K562 (cell line): ENCODE results near the gene COL10A1. TPM values are rescaled to one million over a fixed set of nuclear protein-coding genes. Genes with fewer than 3 reads are reported as not detected.

Experiments
- ATAC-seq: fragments of 200-7000 bp; cut with Tn5 transposase; 3 replicates; pipeline ENCODE4 v1.9.1; 2020; ENCODE audit warnings: moderate library complexity
- BruUV-seq: library from RNA; stranded (reverse); fragments of 400-500 nt; replicated peaks from 2 replicates; lab custom pipeline; 2021; lab: Mats Ljungman, UMichigan
- CTCF ChIA-PET: fragments of 300-600 bp; formaldehyde crosslinking; extraction: SDS; loops from one replicate; lab custom pipeline; 2021; ENCODE audit warnings: low intra/inter-chr PET ratio; lab: Yijun Ruan, JAX
- POLR2A ChIA-PET: fragments of 300-600, 350-650 bp; sonication (Branson Sonifier 250); formaldehyde crosslinking; extraction: SDS; loops from one replicate; lab custom pipeline; 2021; ENCODE audit warnings: antibody characterized with exemption, inconsistent platforms; lab: Yijun Ruan, JAX
- DNase-seq, 4 experiments: peaks; one replicate each; pipeline versions ENCODE4 v3.0.0 to v3.0.0-alpha.2; 2011 to 2018; ENCODE audit warnings: low spot score in 3 of 4, mixed read lengths in 3 of 4; ENCODE audit errors: extremely low read depth in 1 of 4
- FAIRE-seq: peaks from 2 replicates; lab custom pipeline; 2011; peaks lifted over from hg19 to GRCh38; lab: Jason Lieb, UNC
- H2AFZ ChIP-seq: 2 replicates; pipeline ENCODE4 v1.6.0; 2011; ENCODE audit warnings: low read depth, low read length, control low read depth, inconsistent platforms
- H3K27ac ChIP-seq: fragments of 200-600 bp; 3 replicates; pipeline ENCODE4 v1.8.0; 2011; ENCODE audit warnings: low read depth, mild to moderate bottlenecking, control low read depth, inconsistent platforms, low read length, moderate library complexity, mixed read lengths; ENCODE audit errors: extremely low read depth
- H3K27me3 ChIP-seq, 2 experiments: fragments of 300-600 bp in 1 of 2; 2 replicates in 1 of 2; 3 replicates in 1 of 2; pipeline versions ENCODE4 v1.6.0 to v1.8.0; 2011; ENCODE audit warnings: inconsistent platforms in 2 of 2, low read length in 2 of 2, mild to moderate bottlenecking in 1 of 2, mixed read lengths in 1 of 2, moderate library complexity in 1 of 2; ENCODE audit not compliant: control insufficient read depth in 2 of 2, insufficient read depth in 2 of 2
- H3K36me3 ChIP-seq: fragments of 300-600 bp; 3 replicates; pipeline ENCODE4 v1.8.0; 2011; ENCODE audit warnings: mild to moderate bottlenecking, low read length, inconsistent platforms; ENCODE audit not compliant: control insufficient read depth, insufficient read depth
- H3K4me1 ChIP-seq, 2 experiments: fragments of 200-600 bp in 1 of 2; replicated peaks in 1 of 2; 2 replicates in 1 of 2; 3 replicates in 1 of 2; pipeline versions ENCODE4 v1.5.1 to v1.8.0; 2011; ENCODE audit warnings: inconsistent platforms in 2 of 2, low read length in 2 of 2, mild to moderate bottlenecking in 1 of 2, mixed read lengths in 1 of 2, moderate library complexity in 1 of 2; ENCODE audit not compliant: control insufficient read depth in 2 of 2, insufficient read depth in 2 of 2
- H3K4me2 ChIP-seq: 2 replicates; pipeline ENCODE4 v1.6.1; 2011; ENCODE audit warnings: low read length, control low read depth, inconsistent platforms, mixed read lengths; ENCODE audit not compliant: insufficient read depth
- H3K4me3 ChIP-seq: fragments of 200-600 bp; sonication (generic), shearing (Covaris generic); 2 replicates; pipeline ENCODE4 v1.5.1; 2016; ENCODE audit warnings: control low read depth, inconsistent platforms
- H3K79me2 ChIP-seq: fragments of 200-600 bp; 3 replicates; pipeline ENCODE4 v1.8.0; 2011; ENCODE audit warnings: low read length, inconsistent platforms; ENCODE audit not compliant: control insufficient read depth, insufficient read depth
- H3K9ac ChIP-seq, 2 experiments: 2 replicates each; pipeline versions ENCODE4 v1.6.0 to v1.6.1; 2011; ENCODE audit warnings: low read depth in 2 of 2, low read length in 2 of 2, control low read depth in 1 of 2, inconsistent platforms in 1 of 2, mild to moderate bottlenecking in 1 of 2, mixed read lengths in 1 of 2; ENCODE audit not compliant: insufficient read depth in 1 of 2
- H3K9me1 ChIP-seq: one replicate; pipeline ENCODE4 v1.6.0; 2011; ENCODE audit warnings: inconsistent platforms, mild to moderate bottlenecking, low read length, moderate library complexity; ENCODE audit not compliant: control insufficient read depth, insufficient read depth
- H3K9me3 ChIP-seq: replicated peaks from 2 replicates; pipeline ENCODE4 v1.5.1; 2011; ENCODE audit warnings: low read depth, low read length, inconsistent platforms; ENCODE audit not compliant: control insufficient read depth, insufficient read depth
- H4K20me1 ChIP-seq: replicated peaks from 2 replicates; pipeline ENCODE4 v1.6.1; 2011; ENCODE audit warnings: low read length, inconsistent platforms, mixed read lengths; ENCODE audit not compliant: control insufficient read depth, insufficient read depth
- CBFA2T3 ChIP-seq: fragments of 450-650 bp; IDR thresholded peaks from 2 replicates; pipeline ENCODE4 v1.6.1; 2017
- CBX3 ChIP-seq, 2 experiments: IDR thresholded peaks; 1 replicate in 1 of 2; 2 replicates in 1 of 2; pipeline ENCODE4 v1.6.1; 2012; ENCODE audit warnings: inconsistent platforms in 2 of 2, low read length in 2 of 2, borderline replicate concordance in 1 of 2, control low read depth in 1 of 2
- E2F5 ChIP-seq: sonication (generic); formaldehyde crosslinking; IDR thresholded peaks from 2 replicates; pipeline ENCODE4 v1.8.0; 2022; ENCODE audit warnings: mild to moderate bottlenecking, missing genetic modification reagents
- HNRNPL ChIP-seq: fragments of 200-400 bp; formaldehyde crosslinking; IDR thresholded peaks from 2 replicates; pipeline ENCODE4 v1.6.1; 2017; ENCODE audit warnings: low read depth, mild to moderate bottlenecking, low read length
- SAP30 ChIP-seq: fragments of 200-600 bp; sonication (generic); IDR thresholded peaks from 2 replicates; pipeline ENCODE4 v1.6.1; 2012; ENCODE audit warnings: borderline replicate concordance, low read depth, mild to moderate bottlenecking, moderate library complexity, low read length, control low read depth, inconsistent platforms; ENCODE audit not compliant: insufficient read depth, poor library complexity, severe bottlenecking
- TRIM24 ChIP-seq, 2 experiments: fragments of 450-650 bp; IDR thresholded peaks; 2 replicates each; pipeline ENCODE4 v1.6.1; 2016
- TRIM28 ChIP-seq: fragments of 450-650 bp; IDR thresholded peaks from 2 replicates; pipeline ENCODE4 v1.6.1; 2017
- ZNF280A ChIP-seq: fragments of 450-650 bp; IDR thresholded peaks from 2 replicates; pipeline ENCODE4 v1.6.1; 2018; ENCODE audit warnings: mild to moderate bottlenecking, low read depth; ENCODE audit not compliant: partially characterized antibody
- ZNF280B ChIP-seq: fragments of 250-450 bp; sonication (Bioruptor Pico); IDR thresholded peaks from 2 replicates; pipeline ENCODE4 v1.5.1; 2021; ENCODE audit warnings: mild to moderate bottlenecking
- ZNF644 ChIP-seq: fragments of 200-800 bp; sonication (Bioruptor generic); IDR thresholded peaks from 2 replicates; pipeline ENCODE4 v1.6.1; 2016; ENCODE audit warnings: low read depth, missing genetic modification characterization, missing compliant biosample characterization
- WGBS: fragments of 100-300 bp; shearing (Covaris generic); methylation state at CpG from one replicate; pipeline ENCODE4 v1.1.6; 2016; ENCODE audit warnings: low coverage, mixed read lengths; ENCODE audit not compliant: insufficient coverage; ENCODE audit errors: missing lambda C conversion rate; 5-methylcytosine and 5-hydroxymethylcytosine counted together
- in situ Hi-C: fragments of 300-500 bp; cut with MboI; formaldehyde crosslinking; loops from 4 replicates; pipeline ENCODE4 v1.15.0; 2018; ENCODE audit warnings: inconsistent platforms, mixed read lengths
- intact Hi-C: fragments of 100-400 bp; cut with micrococcal nuclease; formaldehyde crosslinking; loops from 2 replicates; pipeline ENCODE4 v1.14.2; 2022
- polyA plus RNA-seq, 8 experiments: library from polyadenylated mRNA; depleted of rRNA in 4 of 8; stranded (reverse) in 5 of 8; unstranded in 3 of 8; fragments of >200 nt; fragmentation: Nextera tagmentation in 2 of 8; fragmentation: Illumina TruSeq in 1 of 8; extraction: Ambion mirVana in 2 of 8; extraction: Trizol in 1 of 8; gene quantifications; 2 replicates each; pipeline versions ENCODE4 v1.2.1 to v1.2.3, GENCODE V29; 2011 to 2014; ENCODE audit warnings: inconsistent platforms in 1 of 8, missing spikeins in 1 of 8
- total RNA-seq, 7 experiments: library from RNA; depleted of rRNA in 6 of 7; stranded (reverse); fragments of >200 nt in 6 of 7; fragmentation: Illumina TruSeq in 2 of 7; extraction: Trizol in 2 of 7; gene quantifications; 2 replicates each; pipeline versions ENCODE4 v1.2.1 to v1.2.3, GENCODE V29; 2011 to 2021; ENCODE audit warnings: low replicate concordance in 1 of 7

COL10A1 gene
- total and polyA plus RNA-seq, 9 of the 15 experiments (the other 6 are each of a cell fraction or from before 2014, with no cell fraction given), result 0.06 to 0.08 TPM; not detected in 7

GRCh38 chr6:116169880-116170279 lies 43.9 kb upstream of the COL10A1 start:
- Histone ChIP-seq H3K36me3 (no peaks in the 10 kb centered on the region), H2AFZ (no peak overlapping the region; the same call in 1 of the 2 replicates), H3K4me1 (peaks cover 0 to 18% of the 10 kb centered on the region in 2 experiments; a peak in 3 of 5 replicates), H3K27ac (no peak overlapping the region; the same call in 2 of the 3 replicates), H3K9me1 (no peaks in the 10 kb centered on the region), H3K27me3 (no peaks in the 10 kb centered on the region), H3K4me3 (no peak overlapping the region), H4K20me1 (no peaks in the 10 kb centered on the region), H3K9ac (no peak overlapping the region), H3K4me2 (no peak overlapping the region; the same call in 1 of the 2 replicates), H3K79me2 (no peaks in the 10 kb centered on the region), H3K9me3 (no peaks in the 10 kb centered on the region)
- ATAC-seq, result peak; percentile 34; the same call in 2 of the 3 replicates
- no peak for FAIRE-seq
- CTCF ChIA-PET, result no interaction called here
- intact Hi-C loops (no loop called here), in situ Hi-C loops (no loop called here)
- 0 out of 2 replicates have a peak, but pooled peaks have one; percentile 14 for TF ChIP-seq CBFA2T3
- TF ChIP-seq ZNF644 (tag), result no peak
- no peak for DNase-seq
- no TSS peak for BruUV-seq
- 0% methylated on average over 2 of the region's 2 CpGs for WGBS
- POLR2A ChIA-PET, result interaction anchor here (1.1 kb wide), 1 partner anchor 12 kb away, joined by 3 read pairs; no protein-coding TSS in a partner anchor

- BruUV-seq, result no TSS peak
- TF ChIP-seq TRIM24 (IDR thresholded peaks at IDR 0.05) (0 out of 4 replicates have a peak, but pooled peaks of 1 of the 2 experiments have one; percentile 13), CBX3 (IDR thresholded peaks at IDR 0.05; ENCODE audit: borderline replicate concordance in 1 of 2, low read length in 2 of 2) (peak in 1 of 2 experiments; percentile 68; a peak in 1 of 3 replicates), SAP30 (no peak), ZNF280B (no peak), HNRNPL (no peak), TRIM28 (peak; percentile 31; the same call in 1 of the 2 replicates), ZNF280A (peak; percentile 36), E2F5 (CRISPR knock-in tag) (no peak)
- intact Hi-C loops, result no loop called here
- Histone ChIP-seq H3K9me1 (no peaks in the 10 kb centered on the region), H3K4me3 (no peak overlapping the region), H3K27me3 (no peaks in the 10 kb centered on the region), H3K27ac (no peak overlapping the region), H3K9me3 (no peaks in the 10 kb centered on the region), H2AFZ (no peak overlapping the region), H3K4me2 (no peak overlapping the region), H3K9ac (no peak overlapping the region), H3K4me1 (peaks cover 0 to 18% of the 10 kb centered on the region in 2 experiments; a peak in 3 of 5 replicates), H3K36me3 (no peaks in the 10 kb centered on the region), H3K79me2 (no peaks in the 10 kb centered on the region), H4K20me1 (no peaks in the 10 kb centered on the region)
- WGBS, result 94% methylated on average over 1 of the region's 1 CpG
- no peak for ATAC-seq
- in situ Hi-C loops, result no loop called here
- no peak for DNase-seq
- ChIA-PET POLR2A (interaction anchor here (0.9 kb wide), 1 partner anchor 11 kb away, joined by 3 read pairs; no protein-coding TSS in a partner anchor), CTCF (no interaction called here)
- FAIRE-seq, result no peak
These were observed 42.2 kb upstream of the COL10A1 start for GRCh38 chr6:116168148-116168547.
